Endothelial cell of umbilical vein (primary cell): Measurements from ENCODE around the gene DDIT3.

Experiments
- POLR2A ChIP-seq: IDR thresholded peaks from 2 replicates; pipeline ENCODE4 v1.6.1; 2012; ENCODE audit warnings: low read depth, mild to moderate bottlenecking, control low read depth, low read length
- TF ChIP-seq, protein P1 (sequence below), 2 donors: IDR thresholded peaks; 1 replicate in 1 of 2; 2 replicates in 1 of 2; pipeline ENCODE4 v1.5.1; 2011; ENCODE audit warnings: low read length in 2 of 2, mild to moderate bottlenecking in 2 of 2, moderate library complexity in 2 of 2, control low read depth in 1 of 2, inconsistent platforms in 1 of 2, low read depth in 1 of 2; ENCODE audit not compliant: insufficient read depth in 1 of 2; ENCODE audit errors: extremely low read depth in 1 of 2

DNA sequence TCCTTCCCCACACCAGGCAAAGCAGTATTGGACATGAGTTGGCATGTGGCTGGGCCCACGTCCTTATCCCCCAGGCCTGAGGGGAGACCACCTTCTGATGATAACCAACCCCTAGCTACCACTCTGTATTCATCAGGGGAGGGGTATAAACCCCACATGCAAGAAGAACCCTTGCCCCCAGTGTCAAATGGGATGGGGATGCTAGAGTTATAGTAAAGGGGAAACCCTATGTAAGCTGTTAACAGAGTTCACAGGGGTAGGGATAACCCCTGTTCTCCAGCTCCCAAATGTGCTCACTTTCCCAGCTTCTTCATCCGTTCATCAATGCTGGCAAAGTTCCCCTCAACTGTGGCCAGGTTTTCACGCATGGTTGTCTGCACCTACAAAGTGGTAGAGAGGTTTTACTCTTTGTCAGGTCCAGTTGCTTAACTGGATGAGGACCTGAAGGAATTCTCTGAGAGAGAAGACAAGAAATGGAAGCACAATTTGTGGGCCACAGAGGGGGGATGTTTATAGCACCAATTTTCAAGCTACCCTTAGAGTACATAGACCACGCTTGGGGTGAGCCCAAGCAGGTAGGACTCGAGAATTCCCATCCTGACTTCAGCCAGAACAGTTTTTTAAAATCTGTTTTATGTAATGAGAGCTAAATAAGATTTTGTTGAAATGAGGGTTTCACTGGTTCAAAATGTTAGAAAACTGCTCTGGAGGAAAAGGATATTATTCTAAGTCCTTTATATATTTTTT lies 10.3 kb upstream of the DDIT3 start:
- TF ChIP-seq, protein P1, sequence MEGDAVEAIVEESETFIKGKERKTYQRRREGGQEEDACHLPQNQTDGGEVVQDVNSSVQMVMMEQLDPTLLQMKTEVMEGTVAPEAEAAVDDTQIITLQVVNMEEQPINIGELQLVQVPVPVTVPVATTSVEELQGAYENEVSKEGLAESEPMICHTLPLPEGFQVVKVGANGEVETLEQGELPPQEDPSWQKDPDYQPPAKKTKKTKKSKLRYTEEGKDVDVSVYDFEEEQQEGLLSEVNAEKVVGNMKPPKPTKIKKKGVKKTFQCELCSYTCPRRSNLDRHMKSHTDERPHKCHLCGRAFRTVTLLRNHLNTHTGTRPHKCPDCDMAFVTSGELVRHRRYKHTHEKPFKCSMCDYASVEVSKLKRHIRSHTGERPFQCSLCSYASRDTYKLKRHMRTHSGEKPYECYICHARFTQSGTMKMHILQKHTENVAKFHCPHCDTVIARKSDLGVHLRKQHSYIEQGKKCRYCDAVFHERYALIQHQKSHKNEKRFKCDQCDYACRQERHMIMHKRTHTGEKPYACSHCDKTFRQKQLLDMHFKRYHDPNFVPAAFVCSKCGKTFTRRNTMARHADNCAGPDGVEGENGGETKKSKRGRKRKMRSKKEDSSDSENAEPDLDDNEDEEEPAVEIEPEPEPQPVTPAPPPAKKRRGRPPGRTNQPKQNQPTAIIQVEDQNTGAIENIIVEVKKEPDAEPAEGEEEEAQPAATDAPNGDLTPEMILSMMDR (IDR thresholded peaks at IDR 0.05; ENCODE audit: extremely low read depth in 1 of 2, insufficient read depth in 1 of 2, low read depth in 1 of 2, low read length in 2 of 2): no peak
- no peak for TF ChIP-seq POLR2A
